A549 (cell line): ENCODE results near the gene TUBA4A. TPM values are rescaled to one million over a fixed set of nuclear protein-coding genes. Genes with fewer than 3 reads are reported as not detected.

Source experiments
- ATAC-seq, 2 experiments: fragments of 200-7000 bp in 1 of 2; fragments of >200 bp in 1 of 2; cut with Nextera tagmentation in 1 of 2; cut with Tn5 transposase in 1 of 2; 3 replicates each; pipeline versions ENCODE4 v1.8.0 to v1.9.1; 2018 to 2020; ENCODE audit warnings: mild to moderate bottlenecking in 1 of 2, moderate library complexity in 1 of 2
- CTCF ChIA-PET: fragments of 300-600 bp; sonication (Branson Sonifier 250); formaldehyde crosslinking; extraction: SDS; loops from one replicate; lab custom pipeline; 2021; ENCODE audit warnings: antibody characterized with exemption, inconsistent platforms; lab: Yijun Ruan, JAX
- POLR2A ChIA-PET: fragments of 350-600 bp; formaldehyde crosslinking; extraction: SDS; loops from one replicate; lab custom pipeline; 2021; ENCODE audit warnings: antibody characterized with exemption, inconsistent platforms; lab: Yijun Ruan, JAX
- DNase-seq, 2 experiments: peaks; one replicate each; pipeline versions ENCODE4 v3.0.0 to v3.0.0-alpha.2; 2011 to 2016; ENCODE audit warnings: low read depth in 1 of 2, low spot score in 1 of 2
- FAIRE-seq: peaks from 2 replicates; lab custom pipeline; 2011; peaks lifted over from hg19 to GRCh38; lab: Jason Lieb, UNC
- H3K27ac ChIP-seq, 2 experiments: fragments of >200 bp; sonication (Bioruptor Twin); formaldehyde crosslinking; 3 replicates each; pipeline ENCODE4 v1.5.1; 2016 to 2017
- H3K4me1 ChIP-seq: fragments of >200 bp; sonication (Bioruptor Twin); formaldehyde crosslinking; 3 replicates; pipeline ENCODE4 v1.6.1; 2016
- H3K4me2 ChIP-seq: fragments of >200 bp; sonication (Bioruptor Twin); formaldehyde crosslinking; 3 replicates; pipeline ENCODE4 v1.6.1; 2016
- H3K4me3 ChIP-seq: fragments of >200 bp; sonication (Bioruptor Twin); formaldehyde crosslinking; 3 replicates; pipeline ENCODE4 v1.5.1; 2016
- H3K9me3 ChIP-seq: fragments of >200 bp; sonication (Bioruptor Twin); formaldehyde crosslinking; 3 replicates; pipeline ENCODE4 v1.6.1; 2016
- ATOH8 ChIP-seq: fragments of 250-450 bp; sonication (Bioruptor Pico); IDR thresholded peaks from 2 replicates; pipeline ENCODE4 v1.5.0; 2020; ENCODE audit warnings: low read depth, mild to moderate bottlenecking, moderate library complexity
- BHLHE40 ChIP-seq: IDR thresholded peaks from 2 replicates; pipeline ENCODE4 v1.6.1; 2012; ENCODE audit warnings: low read depth, low read length, inconsistent platforms
- HES2 ChIP-seq: fragments of >200 bp; sonication (Bioruptor Twin); formaldehyde crosslinking; IDR thresholded peaks from 2 replicates; pipeline ENCODE4 v1.6.1; 2016
- HOXA7 ChIP-seq: fragments of 250-450 bp; sonication (Bioruptor Pico); IDR thresholded peaks from 2 replicates; pipeline ENCODE4 v1.5.0; 2020; ENCODE audit warnings: mild to moderate bottlenecking, moderate library complexity
- JUN ChIP-seq, 2 experiments: fragments of >200 bp; sonication (Bioruptor Twin); formaldehyde crosslinking; IDR thresholded peaks; 2 replicates in 1 of 2; 3 replicates in 1 of 2; pipeline ENCODE4 v1.6.1; 2016 to 2017
- KDM5A ChIP-seq: fragments of 200-600 bp; sonication (generic); IDR thresholded peaks from 2 replicates; pipeline ENCODE4 v1.6.1; 2016; ENCODE audit warnings: antibody characterized with exemption, mild to moderate bottlenecking
- MAFK ChIP-seq: fragments of 450-650 bp; IDR thresholded peaks from 2 replicates; pipeline ENCODE4 v1.6.1; 2014; ENCODE audit not compliant: partially characterized antibody
- MAX ChIP-seq: IDR thresholded peaks from 2 replicates; pipeline ENCODE4 v1.6.1; 2012
- MAZ ChIP-seq: fragments of 150-350 bp; IDR thresholded peaks from 2 replicates; pipeline ENCODE4 v1.6.1; 2014; ENCODE audit warnings: antibody characterized with exemption, low read depth, low read length, borderline replicate concordance
- MYC ChIP-seq: IDR thresholded peaks from 2 replicates; pipeline ENCODE4 v1.6.1; 2012; ENCODE audit warnings: mild to moderate bottlenecking, inconsistent platforms, low read length, improper control_type of control experiment, borderline replicate concordance
- NFE2L2 ChIP-seq: fragments of 150-350 bp; conservative IDR thresholded peaks from 2 replicates; pipeline ENCODE4 v1.6.1; 2014; ENCODE audit warnings: low read length
- NPAS2 ChIP-seq: fragments of 250-450 bp; sonication (Bioruptor Pico); IDR thresholded peaks from 2 replicates; pipeline ENCODE4 v1.8.0; 2022; ENCODE audit warnings: mild to moderate bottlenecking, moderate library complexity, borderline replicate concordance
- RCOR1 ChIP-seq: fragments of 150-350 bp; IDR thresholded peaks from 2 replicates; pipeline ENCODE4 v1.6.1; 2014; ENCODE audit warnings: antibody characterized with exemption, low read length, low read depth
- REST ChIP-seq: fragments of 200-600 bp; sonication (generic); IDR thresholded peaks from 2 replicates; pipeline ENCODE4 v1.6.1; 2016; ENCODE audit warnings: antibody characterized with exemption, mild to moderate bottlenecking, moderate library complexity
- RNF2 ChIP-seq: fragments of 200-600 bp; sonication (generic); IDR thresholded peaks from 2 replicates; pipeline ENCODE4 v1.6.1; 2016; ENCODE audit warnings: low read depth, mild to moderate bottlenecking, antibody characterized with exemption, moderate library complexity, borderline replicate concordance
- USF2 ChIP-seq: fragments of 450-650 bp; IDR thresholded peaks from 2 replicates; pipeline ENCODE4 v1.6.1; 2014; ENCODE audit warnings: antibody characterized with exemption
- ZNF302 ChIP-seq: fragments of 250-450 bp; sonication (Bioruptor Pico); IDR thresholded peaks from 2 replicates; pipeline ENCODE4 v1.9.0; 2021; ENCODE audit warnings: inconsistent platforms, mild to moderate bottlenecking, moderate library complexity
- WGBS: methylation state at CpG from one replicate; pipeline ENCODE4 v1.1.6; 2017; ENCODE audit errors: missing lambda C conversion rate; 5-methylcytosine and 5-hydroxymethylcytosine counted together
- polyA plus RNA-seq, 4 experiments: library from polyadenylated mRNA; depleted of rRNA in 3 of 4; stranded (reverse); fragments of >200 nt; fragmentation: RNase III in 1 of 4; extraction: RNeasy Plus Mini Kit Qiagen cat#74134 plus additional on column Dnase treatment in 1 of 4; gene quantifications; 2 replicates in 3 of 4; 3 replicates in 1 of 4; pipeline ENCODE4 v1.2.3, GENCODE V29; 2011 to 2017

The TUBA4A gene
- polyA plus RNA-seq, 2 of the 4 experiments (the other 2 are of a cell fraction): 222 to 450 TPM

- POLR2A ChIA-PET: no interaction called here
- WGBS: 46% methylated on average over 4 of the region's 4 CpGs
- no peak for TF ChIP-seq ATOH8 (CRISPR knock-in tag)
Observed at GRCh38 chr2:219291910-219292490, 38.3 kb upstream of the TUBA4A start.

GRCh38 chr2:219291394-219291793 lies 37.7 kb upstream of the TUBA4A start:
- ChIA-PET CTCF (interaction anchor here (0.6 to 16.3 kb wide), 11 partner anchors 9 to 338 kb away, joined by 3 to 540 read pairs (median 56); partner anchors contain the start of genes ANKZF1, ATG9A, CNPPD1 and DNAJB2), POLR2A (interaction anchor here (0.9 kb wide), 1 partner anchor 13 kb away, joined by 3 read pairs; the partner anchor contains the start of gene DNAJB2)
- H3K27ac ChIP-seq: no peak overlapping the region
- no peak overlapping the region for H3K4me3 ChIP-seq
- ATAC-seq: no peak
- TF ChIP-seq NFE2L2: no peak
- H3K4me2 ChIP-seq: no peak overlapping the region
- H3K9me3 ChIP-seq: no peaks in the 10 kb centered on the region
- no peak for DNase-seq
- no peak for FAIRE-seq
- peaks cover 27% of the 10 kb centered on the region for H3K4me1 ChIP-seq
- 82% methylated on average over 7 of the region's 7 CpGs for WGBS

More at GRCh38 chr2:219291910-219292490, 38.3 kb upstream of the TUBA4A start:
- no peak for DNase-seq
- no peak for ATAC-seq
- H3K4me3 ChIP-seq: no peak overlapping the region
- H3K27ac ChIP-seq: no peak overlapping the region
- CTCF ChIA-PET: interaction anchor here (1.8 to 16.3 kb wide), 9 partner anchors 8 to 233 kb away, joined by 5 to 540 read pairs (median 86); partner anchors contain the start of genes ABCB6, ANKZF1, ATG9A and CNPPD1
- no peak overlapping the region for H3K4me2 ChIP-seq
- FAIRE-seq: no peak
- peaks cover 26% of the 10 kb centered on the region for H3K4me1 ChIP-seq
- H3K9me3 ChIP-seq: no peaks in the 10 kb centered on the region

- TF ChIP-seq RNF2: no peak
- TF ChIP-seq USF2: no peak
- TF ChIP-seq HOXA7 (CRISPR knock-in tag): no peak
- no peak for TF ChIP-seq NPAS2 (CRISPR knock-in tag)
- TF ChIP-seq BHLHE40: no peak
- TF ChIP-seq ZNF302: no peak
- TF ChIP-seq KDM5A: no peak
- no peak for TF ChIP-seq HES2
- H3K4me1 ChIP-seq: peaks cover 30% of the 10 kb centered on the region
- H3K9me3 ChIP-seq: no peaks in the 10 kb centered on the region
- FAIRE-seq (no peak), ATAC-seq (no peak), DNase-seq (no peak)
- 81% methylated on average over 14 of the region's 16 CpGs for WGBS
- H3K4me2 ChIP-seq: no peak overlapping the region
- no peak overlapping the region for H3K4me3 ChIP-seq
- ChIA-PET POLR2A (interaction anchor here (0.9 kb wide), 1 partner anchor 12 kb away, joined by 3 read pairs; the partner anchor contains the start of gene DNAJB2), CTCF (interaction anchor here (0.6 to 16.3 kb wide), 12 partner anchors 8 to 337 kb away, joined by 3 to 540 read pairs (median 32); partner anchors contain the start of genes ANKZF1, ATG9A, CNPPD1 and DNAJB2)
- peak overlapping the region; percentile 36 to 66; a peak in 4 of 6 replicates for H3K27ac ChIP-seq
Observed at GRCh38 chr2:219290381-219291171, 36.9 kb upstream of the TUBA4A start.

GRCh38 chr2:219289537-219290361 lies 36.0 kb upstream of the TUBA4A start:
- Histone ChIP-seq H3K4me1 (peaks cover 27% of the 10 kb centered on the region), H3K9me3 (no peaks in the 10 kb centered on the region), H3K4me2 (peak overlapping the region; percentile 31), H3K4me3 (no peak overlapping the region), H3K27ac (peak overlapping the region; percentile 36 to 66; a peak in 5 of 6 replicates)
- no peak for FAIRE-seq
- DNase-seq: no peak
- WGBS: 57% methylated on average over 16 of the region's 16 CpGs
- CTCF ChIA-PET: interaction anchor here (1.1 to 16.3 kb wide), 11 partner anchors 9 to 240 kb away, joined by 3 to 540 read pairs (median 7); partner anchors contain the start of genes ANKZF1, ATG9A, CNPPD1 and DNAJB2
- POLR2A ChIA-PET: no interaction called here
- peak; percentile 9 to 32; a peak in 4 of 6 replicates for ATAC-seq
- TF ChIP-seq RCOR1: no peak
- TF ChIP-seq REST: no peak
- no peak for TF ChIP-seq JUN (IDR thresholded peaks at IDR 0.05)
- no peak for TF ChIP-seq MAFK
- TF ChIP-seq ATOH8 (CRISPR knock-in tag): no peak
- TF ChIP-seq MAX: no peak
- TF ChIP-seq MYC: no peak
- TF ChIP-seq MAZ: no peak
